GM12874 (cell line): ENCODE measurements around the gene TMEM203.

Experiments used
- CTCF ChIP-seq: IDR thresholded peaks from 2 replicates; pipeline ENCODE4 v1.5.1; 2011; ENCODE audit warnings: low read depth, mild to moderate bottlenecking, control low read depth, low read length, moderate library complexity; ENCODE audit not compliant: insufficient read depth

The TMEM203 gene

GRCh38 chr9:137160716-137161557, 44.5 kb downstream of the TMEM203 start:
- TF ChIP-seq CTCF: no peak

DNA sequence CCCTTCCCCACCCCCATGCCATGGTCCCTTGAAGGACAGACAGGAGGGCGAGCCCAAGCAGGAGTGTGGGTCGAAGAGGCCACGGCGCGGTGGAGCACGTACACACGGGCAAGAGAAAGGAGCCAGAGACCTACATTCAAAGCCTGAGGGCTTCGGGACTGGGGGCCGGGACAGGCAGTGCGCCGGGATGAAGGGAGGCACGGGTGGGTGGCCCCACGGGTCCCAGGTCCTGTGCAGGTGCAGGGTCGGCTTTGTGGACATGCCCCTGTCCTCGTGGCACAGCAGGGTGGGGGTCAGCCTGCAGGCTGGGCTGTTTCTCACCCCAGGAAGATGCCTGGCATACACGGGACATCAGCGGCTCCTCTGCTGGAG, 45.4 kb downstream of the TMEM203 start:
- TF ChIP-seq CTCF: no peak

DNA sequence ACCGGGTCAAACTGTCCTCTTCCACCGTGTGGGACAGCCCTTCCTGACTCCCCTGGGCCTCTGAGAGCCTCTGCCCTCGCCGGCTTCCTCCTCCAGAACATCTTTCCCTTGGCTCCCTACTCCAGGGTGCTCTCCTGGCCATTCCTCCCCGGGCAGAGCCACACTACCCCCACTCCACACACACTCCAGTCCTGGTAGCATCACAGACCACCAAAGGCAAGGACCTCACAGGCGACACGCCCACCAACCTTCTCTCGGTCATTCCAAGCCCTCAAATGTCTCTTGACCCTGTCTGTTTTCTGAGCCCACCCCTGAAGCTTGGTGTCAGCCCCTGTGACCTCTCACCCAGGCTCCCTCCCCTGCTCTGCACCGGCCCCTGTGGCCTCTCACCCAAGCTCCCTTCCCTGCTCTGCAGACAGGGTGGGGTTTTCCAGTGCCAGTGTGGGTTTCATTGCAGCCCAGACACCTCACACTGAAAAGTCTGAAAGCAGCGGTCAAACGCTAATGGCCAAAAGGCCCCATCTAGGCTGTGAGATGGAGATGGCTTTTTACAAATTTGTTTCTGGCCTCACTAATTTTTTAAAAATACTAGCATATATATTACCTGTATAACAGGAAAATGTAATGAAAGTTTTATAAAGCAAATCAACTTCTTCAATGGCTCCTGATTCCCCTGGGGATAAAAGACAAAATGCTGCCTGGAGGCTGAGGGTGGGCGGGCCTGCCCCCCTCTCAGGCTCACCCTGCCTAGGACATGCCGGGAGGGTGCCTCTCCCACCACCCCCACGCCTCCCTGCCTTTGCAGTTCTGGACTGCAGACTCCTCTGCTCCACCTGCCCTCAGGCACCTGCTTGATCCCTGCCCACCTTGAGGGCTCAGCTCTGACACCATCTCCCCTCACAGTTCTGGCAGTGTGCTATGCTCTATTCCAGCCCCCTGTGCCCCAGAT, 46.1 kb downstream of the TMEM203 start:
- no peak for TF ChIP-seq CTCF

DNA sequence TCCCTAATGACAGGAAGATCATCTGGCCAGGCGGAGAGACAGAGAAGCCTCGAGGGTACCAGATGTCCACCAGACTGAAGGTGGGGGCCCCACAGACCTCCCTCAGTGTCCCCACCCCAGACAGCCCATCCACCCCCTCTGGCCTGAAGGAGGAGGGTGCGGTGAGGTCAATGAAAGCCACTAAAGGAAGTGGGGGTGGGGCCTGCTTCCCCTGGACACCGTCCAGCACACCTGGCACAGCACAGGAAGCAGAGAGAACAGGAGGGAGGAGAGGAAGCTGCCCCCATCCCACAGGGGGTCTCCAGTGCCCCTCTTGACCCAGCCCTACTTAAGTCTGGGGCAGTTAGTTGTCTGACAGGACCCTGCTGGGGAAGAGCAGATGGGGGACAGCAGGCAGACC, 46.8 kb downstream of the TMEM203 start:
- no peak for TF ChIP-seq CTCF

DNA sequence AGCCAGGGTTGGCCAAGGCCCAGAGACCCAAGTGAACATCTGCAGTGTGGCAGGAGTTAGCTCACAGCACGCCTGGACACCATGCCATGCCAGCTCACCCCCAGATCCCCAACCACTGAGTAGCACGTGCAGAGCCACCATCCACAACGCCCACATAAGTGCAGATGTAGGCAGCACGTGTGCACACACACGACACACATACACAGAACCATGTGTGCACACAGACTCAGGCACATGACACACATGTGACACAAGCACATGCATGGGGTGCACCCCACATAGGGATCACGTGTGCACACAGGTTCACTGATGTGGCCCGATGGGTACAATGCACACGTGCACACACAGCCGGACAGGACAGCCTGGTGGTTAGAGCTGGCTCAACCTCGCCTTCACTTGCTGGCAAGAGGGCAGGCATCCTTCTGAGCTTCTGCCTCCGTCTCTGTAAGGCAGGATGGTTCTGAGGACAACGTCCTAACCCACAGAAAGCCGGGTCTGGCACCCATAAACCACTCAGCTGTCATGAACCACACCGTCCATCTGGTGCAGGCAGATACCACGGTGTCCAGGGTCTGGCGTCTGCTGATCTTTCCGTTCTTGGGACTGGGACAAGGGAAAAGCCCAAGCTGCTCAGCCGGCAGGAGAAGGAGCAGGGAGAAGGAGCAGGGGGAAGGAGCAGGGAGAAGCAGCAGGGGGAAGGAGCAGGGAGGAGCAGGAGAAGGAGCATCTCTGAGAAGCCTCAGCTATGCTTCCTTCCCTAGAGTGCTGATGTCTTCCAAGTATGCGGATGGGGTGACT, 47.6 kb downstream of the TMEM203 start:
- TF ChIP-seq CTCF: no peak

DNA sequence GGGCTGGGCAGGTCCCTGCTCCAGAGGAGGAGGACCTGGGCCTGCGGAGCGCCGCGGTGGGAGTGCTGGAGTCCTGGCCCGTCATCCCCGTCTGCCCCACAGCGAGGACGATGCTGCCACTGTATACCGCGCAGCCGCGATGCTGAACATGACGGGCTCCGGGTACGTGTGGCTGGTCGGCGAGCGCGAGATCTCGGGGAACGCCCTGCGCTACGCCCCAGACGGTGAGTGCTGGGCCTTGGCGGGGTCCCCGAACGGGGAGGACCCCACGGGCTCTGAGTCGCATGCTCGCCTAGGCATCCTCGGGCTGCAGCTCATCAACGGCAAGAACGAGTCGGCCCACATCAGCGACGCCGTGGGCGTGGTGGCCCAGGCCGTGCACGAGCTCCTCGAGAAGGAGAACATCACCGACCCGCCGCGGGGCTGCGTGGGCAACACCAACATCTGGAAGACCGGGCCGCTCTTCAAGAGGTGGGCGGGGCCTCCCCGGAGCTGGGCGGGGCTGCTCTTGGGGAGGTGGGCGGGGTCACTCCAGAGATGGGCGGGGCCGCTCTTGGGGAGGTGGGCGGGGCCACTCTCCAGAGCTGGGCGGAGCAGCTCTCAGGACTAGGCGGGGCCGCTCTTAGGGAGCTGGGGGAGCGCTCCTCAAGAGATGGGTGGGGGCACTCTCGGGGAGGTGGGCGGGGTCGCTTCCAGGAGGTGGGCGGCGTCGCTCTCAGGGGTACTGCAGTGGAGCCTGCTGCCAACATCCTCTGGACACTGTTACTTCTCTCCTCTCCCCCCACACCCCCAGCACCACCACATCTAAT, 48.7 kb downstream of the TMEM203 start:
- no peak for TF ChIP-seq CTCF
